ENCODE results near the gene CFAP20DC.
"Not testable (repeated sequence)": the region's sequence is repeated elsewhere in the genome, so short reads cannot be mapped to it uniquely, and the experiment has no call there.

Gene CFAP20DC

GRCh38 chr3:58874248-58874741 is 175.5 kb downstream of the CFAP20DC start:
- DNase-seq (ENCODE audit: low spot score) (peak; percentile 69), FAIRE-seq (no peak)

GRCh38 chr3:58868097-58868779 is 181.6 kb downstream of the CFAP20DC start:
- DNase-seq (ENCODE audit: low spot score) = no peak
- no peak for FAIRE-seq

- DNase-seq (ENCODE audit: low spot score) (no peak), FAIRE-seq (no peak)
Observed at GRCh38 chr3:58867621-58868020, 182.2 kb downstream of the CFAP20DC start.

GRCh38 chr3:58866079-58866478 is 183.7 kb downstream of the CFAP20DC start:
- no peak for FAIRE-seq

GRCh38 chr3:58864480-58864879 is 185.3 kb downstream of the CFAP20DC start:
- no peak for FAIRE-seq

More at GRCh38 chr3:58866079-58866478, 183.7 kb downstream of the CFAP20DC start:
- no peak for DNase-seq (ENCODE audit: low spot score)

GRCh38 chr3:58863206-58863605 is 186.6 kb downstream of the CFAP20DC start:
- no peak for FAIRE-seq

More at GRCh38 chr3:58864480-58864879, 185.3 kb downstream of the CFAP20DC start:
- no peak for DNase-seq (ENCODE audit: low spot score)

GRCh38 chr3:58861551-58861950 is 188.3 kb downstream of the CFAP20DC start:
- DNase-seq (ENCODE audit: low spot score) (no peak), FAIRE-seq (no peak)

More at GRCh38 chr3:58863206-58863605, 186.6 kb downstream of the CFAP20DC start:
- no peak for DNase-seq (ENCODE audit: low spot score)

GRCh38 chr3:58858126-58858525 is 191.7 kb downstream of the CFAP20DC start:
- DNase-seq (ENCODE audit: low spot score) = no peak

GRCh38 chr3:58857402-58857801 is 192.4 kb downstream of the CFAP20DC start:
- DNase-seq (ENCODE audit: low spot score) = no peak
- no peak for FAIRE-seq

More at GRCh38 chr3:58858126-58858525, 191.7 kb downstream of the CFAP20DC start:
- no peak for FAIRE-seq

- DNase-seq (ENCODE audit: low spot score) (no peak), FAIRE-seq (no peak)
Observed at GRCh38 chr3:58848826-58849225, 201.0 kb downstream of the CFAP20DC start.

- DNase-seq (ENCODE audit: low spot score); FAIRE-seq: not testable (repeated sequence)
Observed at GRCh38 chr3:58842050-58842747, 207.6 kb downstream of the CFAP20DC start.

- FAIRE-seq = no peak
Observed at GRCh38 chr3:58840949-58841348, 208.9 kb downstream of the CFAP20DC start.

GRCh38 chr3:58839964-58840363 is 209.9 kb downstream of the CFAP20DC start:
- DNase-seq (ENCODE audit: low spot score) (no peak), FAIRE-seq (no peak)

More at GRCh38 chr3:58840949-58841348, 208.9 kb downstream of the CFAP20DC start:
- DNase-seq (ENCODE audit: low spot score) = no peak

- DNase-seq (ENCODE audit: low spot score) = no peak
- FAIRE-seq = no peak
Observed at GRCh38 chr3:58839187-58839586, 210.6 kb downstream of the CFAP20DC start.

- no peak for DNase-seq (ENCODE audit: low spot score)
- no peak for FAIRE-seq
Observed at GRCh38 chr3:58837856-58838255, 212.0 kb downstream of the CFAP20DC start.

- FAIRE-seq (no peak), DNase-seq (ENCODE audit: low spot score) (no peak)
Observed at GRCh38 chr3:58837141-58837843, 212.5 kb downstream of the CFAP20DC start.

GRCh38 chr3:58835086-58835485 is 214.7 kb downstream of the CFAP20DC start:
- no peak for FAIRE-seq
- peak; percentile 22 for DNase-seq (ENCODE audit: low spot score)

GRCh38 chr3:58833491-58833890 is 216.3 kb downstream of the CFAP20DC start:
- FAIRE-seq = no peak
- DNase-seq (ENCODE audit: low spot score) = no peak

GRCh38 chr3:58829321-58830000 is 220.4 kb downstream of the CFAP20DC start:
- no peak for DNase-seq (ENCODE audit: low spot score)
- FAIRE-seq = no peak

GRCh38 chr3:58824777-58825176 is 225.0 kb downstream of the CFAP20DC start:
- DNase-seq (ENCODE audit: low spot score) (no peak), FAIRE-seq (no peak)

GRCh38 chr3:58824285-58824684 is 225.5 kb downstream of the CFAP20DC start:
- FAIRE-seq = peak; percentile 51
- peak; percentile 21 for DNase-seq (ENCODE audit: low spot score)

Measured in RCC 7860 (cell line).